Suppressor macrophage treated with lipopolysaccharide for 4 hours (primary cell): ENCODE results near the gene SEBOX.

Source experiments
- DNase-seq: peaks from one replicate; pipeline ENCODE4 v3.0.0-alpha.2; 2020

The SEBOX gene

GRCh38 chr17:28392491-28392890 is 27.5 kb upstream of the SEBOX start:
- no peak for DNase-seq

GRCh38 chr17:28391401-28391800 is 26.4 kb upstream of the SEBOX start:
- DNase-seq, result no peak

- no peak for DNase-seq
Measured at GRCh38 chr17:28390984-28391383, 26.0 kb upstream of the SEBOX start.

- DNase-seq, result no peak
Measured at GRCh38 chr17:28390563-28390962, 25.6 kb upstream of the SEBOX start.

- no peak for DNase-seq
Measured at GRCh38 chr17:28390141-28390540, 25.1 kb upstream of the SEBOX start.

- no peak for DNase-seq
Measured at GRCh38 chr17:28388106-28388505, 23.1 kb upstream of the SEBOX start.

GRCh38 chr17:28386391-28386790 is 21.4 kb upstream of the SEBOX start:
- no peak for DNase-seq

GRCh38 chr17:28385406-28385805 is 20.4 kb upstream of the SEBOX start:
- no peak for DNase-seq

GRCh38 chr17:28385037-28385400 is 20.0 kb upstream of the SEBOX start:
- DNase-seq, result no peak

- DNase-seq, result peak; percentile 66
Measured at GRCh38 chr17:28384281-28385036, 19.5 kb upstream of the SEBOX start.

GRCh38 chr17:28381141-28381825 is 16.3 kb upstream of the SEBOX start:
- DNase-seq, result peak; percentile 53

- DNase-seq, result peak; percentile 61
Measured at GRCh38 chr17:28379814-28380801, 15.1 kb upstream of the SEBOX start.

GRCh38 chr17:28372945-28373274 is 7.9 kb upstream of the SEBOX start:
- no peak for DNase-seq

- no peak for DNase-seq
Measured at GRCh38 chr17:28372203-28372944, 7.4 kb upstream of the SEBOX start.

GRCh38 chr17:28371245-28372202 is 6.5 kb upstream of the SEBOX start, which contains the start of gene SARM1:
SARM1 (plus strand) TSS chr17:28371694; CDS start chr17:28372033, 339 bp downstream.
- peak; percentile 70 for DNase-seq

GRCh38 chr17:28370744-28371103 is 5.7 kb upstream of the SEBOX start:
- DNase-seq, result no peak

- peak; percentile 89 for DNase-seq
Measured at GRCh38 chr17:28370035-28370743, 5.2 kb upstream of the SEBOX start, which contains the start of gene VTN. VTN (minus strand) TSS chr17:28370307; CDS start chr17:28370203, 104 bp downstream.

GRCh38 chr17:28369684-28370034 is 4.7 kb upstream of the SEBOX start:
- no peak for DNase-seq

GRCh38 chr17:28368915-28369683 is 4.1 kb upstream of the SEBOX start:
- DNase-seq, result no peak

GRCh38 chr17:28368306-28368831 is 3.4 kb upstream of the SEBOX start:
- DNase-seq, result no peak
